Smooth muscle cell (in vitro differentiated cells): Measurements from ENCODE around the gene PRADC1. TPM values are rescaled to one million over a fixed set of nuclear protein-coding genes. Genes with fewer than 3 reads are reported as not detected.

Experiments used
- DNase-seq: peaks from one replicate; lab custom pipeline; 2025; ENCODE audit not compliant: unreplicated experiment; lab: John Stamatoyannopoulos, UW
- H2AFZ ChIP-seq: fragments of 200-600 bp; sonication (generic); 2 replicates; pipeline ENCODE4 v1.6.0; 2016; ENCODE audit warnings: antibody characterized with exemption, low read depth, mild to moderate bottlenecking
- H3F3A ChIP-seq: fragments of 200-600 bp; sonication (generic); 2 replicates; pipeline ENCODE4 v1.6.0; 2017; ENCODE audit warnings: antibody characterized with exemption, low read depth
- H3K27ac ChIP-seq: fragments of 200-600 bp; sonication (generic); 2 replicates; pipeline ENCODE4 v1.5.1; 2016; ENCODE audit warnings: low read depth, mild to moderate bottlenecking
- H3K27me3 ChIP-seq: fragments of 200-600 bp; sonication (generic); 2 replicates; pipeline ENCODE4 v1.6.1; 2016; ENCODE audit warnings: low read depth, mild to moderate bottlenecking
- H3K36me3 ChIP-seq: fragments of 200-600 bp; sonication (generic); 2 replicates; pipeline ENCODE4 v1.5.1; 2016; ENCODE audit warnings: low read depth
- H3K4me1 ChIP-seq: fragments of 200-600 bp; sonication (generic); 2 replicates; pipeline ENCODE4 v1.5.1; 2016; ENCODE audit warnings: low read depth
- H3K4me2 ChIP-seq: fragments of 200-600 bp; sonication (generic); 2 replicates; pipeline ENCODE4 v1.6.0; 2016; ENCODE audit warnings: mild to moderate bottlenecking
- H3K4me3 ChIP-seq: fragments of 200-600 bp; sonication (generic); 2 replicates; pipeline ENCODE4 v1.5.1; 2016; ENCODE audit warnings: mild to moderate bottlenecking
- H3K79me2 ChIP-seq: fragments of 200-600 bp; sonication (generic); 2 replicates; pipeline ENCODE4 v1.6.0; 2016; ENCODE audit warnings: low read depth, mild to moderate bottlenecking
- H3K9ac ChIP-seq: fragments of 200-600 bp; sonication (generic); 2 replicates; pipeline ENCODE4 v1.6.0; 2016; ENCODE audit warnings: low read depth
- H3K9me3 ChIP-seq: fragments of 200-600 bp; sonication (generic); replicated peaks from 2 replicates; pipeline ENCODE4 v1.5.1; 2016; ENCODE audit warnings: low read depth
- H4K20me1 ChIP-seq: fragments of 200-600 bp; sonication (generic); 2 replicates; pipeline ENCODE4 v1.6.0; 2016; ENCODE audit warnings: low read depth
- WGBS: methylation state at CpG from one replicate; pipeline ENCODE4 v1.1.7; 2016; ENCODE audit warnings: low lambda C conversion rate; 5-methylcytosine and 5-hydroxymethylcytosine counted together
- polyA plus RNA-seq: library from polyadenylated mRNA; unstranded; fragments of >200 nt; fragmentation: Nextera tagmentation; extraction: Ambion mirVana; gene quantifications from 2 replicates; pipeline ENCODE4 v1.2.1, GENCODE V29; 2016
- total RNA-seq: library from RNA; depleted of rRNA; stranded (reverse); fragments of >200 nt; gene quantifications from 2 replicates; pipeline ENCODE4 v1.2.3, GENCODE V29; 2014
- TF ChIP-seq, protein P1 (sequence below): fragments of 200-600 bp; sonication (generic); IDR thresholded peaks from 2 replicates; pipeline ENCODE4 v1.5.1; 2017; ENCODE audit warnings: borderline replicate concordance, mild to moderate bottlenecking, antibody characterized with exemption; ENCODE audit not compliant: insufficient read depth, poor library complexity, severe bottlenecking

PRADC1 gene
- total and polyA plus RNA-seq, 2 experiments from 2014 or later: 24.0 to 51.4 TPM

GRCh38 chr2:73267008-73267407, 34.0 kb upstream of the PRADC1 start:
- H3K4me3 ChIP-seq: no peak overlapping the region
- H3K27ac ChIP-seq: no peak overlapping the region
- over 99% methylated on average over 4 of the region's 4 CpGs for WGBS
- H3K27me3 ChIP-seq: peaks cover 47% of the 10 kb centered on the region
- no peak overlapping the region for H3K9ac ChIP-seq
- H4K20me1 ChIP-seq: peaks cover 16% of the 10 kb centered on the region
- no peaks in the 10 kb centered on the region for H3K36me3 ChIP-seq
- H3K4me1 ChIP-seq: peaks cover 12% of the 10 kb centered on the region
- no peaks in the 10 kb centered on the region for H3K79me2 ChIP-seq
- DNase-seq: no peak
- H3K9me3 ChIP-seq: no peaks in the 10 kb centered on the region
- no peak overlapping the region for H2AFZ ChIP-seq
- no peak overlapping the region for H3K4me2 ChIP-seq
- H3F3A ChIP-seq: no peaks in the 10 kb centered on the region
- TF ChIP-seq, protein P1, sequence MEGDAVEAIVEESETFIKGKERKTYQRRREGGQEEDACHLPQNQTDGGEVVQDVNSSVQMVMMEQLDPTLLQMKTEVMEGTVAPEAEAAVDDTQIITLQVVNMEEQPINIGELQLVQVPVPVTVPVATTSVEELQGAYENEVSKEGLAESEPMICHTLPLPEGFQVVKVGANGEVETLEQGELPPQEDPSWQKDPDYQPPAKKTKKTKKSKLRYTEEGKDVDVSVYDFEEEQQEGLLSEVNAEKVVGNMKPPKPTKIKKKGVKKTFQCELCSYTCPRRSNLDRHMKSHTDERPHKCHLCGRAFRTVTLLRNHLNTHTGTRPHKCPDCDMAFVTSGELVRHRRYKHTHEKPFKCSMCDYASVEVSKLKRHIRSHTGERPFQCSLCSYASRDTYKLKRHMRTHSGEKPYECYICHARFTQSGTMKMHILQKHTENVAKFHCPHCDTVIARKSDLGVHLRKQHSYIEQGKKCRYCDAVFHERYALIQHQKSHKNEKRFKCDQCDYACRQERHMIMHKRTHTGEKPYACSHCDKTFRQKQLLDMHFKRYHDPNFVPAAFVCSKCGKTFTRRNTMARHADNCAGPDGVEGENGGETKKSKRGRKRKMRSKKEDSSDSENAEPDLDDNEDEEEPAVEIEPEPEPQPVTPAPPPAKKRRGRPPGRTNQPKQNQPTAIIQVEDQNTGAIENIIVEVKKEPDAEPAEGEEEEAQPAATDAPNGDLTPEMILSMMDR: no peak

- no peaks in the 10 kb centered on the region for H3K36me3 ChIP-seq
- no peak for DNase-seq
- H3K9ac ChIP-seq: no peak overlapping the region
- H3K27me3 ChIP-seq: peaks cover 40% of the 10 kb centered on the region
- peaks cover 8% of the 10 kb centered on the region for H3K4me1 ChIP-seq
- no peaks in the 10 kb centered on the region for H3K79me2 ChIP-seq
- H3K4me2 ChIP-seq: no peak overlapping the region
- H2AFZ ChIP-seq: no peak overlapping the region
- H3K9me3 ChIP-seq: no peaks in the 10 kb centered on the region
- no peak overlapping the region for H3K27ac ChIP-seq
- no peak overlapping the region for H3K4me3 ChIP-seq
- TF ChIP-seq, protein P1: no peak
- H3F3A ChIP-seq: no peaks in the 10 kb centered on the region
- WGBS: 89% methylated on average over 20 of the region's 26 CpGs
- H4K20me1 ChIP-seq: peaks cover 16% of the 10 kb centered on the region
These were observed 33.2 kb upstream of the PRADC1 start for GRCh38 chr2:73266061-73266901.

DNA sequence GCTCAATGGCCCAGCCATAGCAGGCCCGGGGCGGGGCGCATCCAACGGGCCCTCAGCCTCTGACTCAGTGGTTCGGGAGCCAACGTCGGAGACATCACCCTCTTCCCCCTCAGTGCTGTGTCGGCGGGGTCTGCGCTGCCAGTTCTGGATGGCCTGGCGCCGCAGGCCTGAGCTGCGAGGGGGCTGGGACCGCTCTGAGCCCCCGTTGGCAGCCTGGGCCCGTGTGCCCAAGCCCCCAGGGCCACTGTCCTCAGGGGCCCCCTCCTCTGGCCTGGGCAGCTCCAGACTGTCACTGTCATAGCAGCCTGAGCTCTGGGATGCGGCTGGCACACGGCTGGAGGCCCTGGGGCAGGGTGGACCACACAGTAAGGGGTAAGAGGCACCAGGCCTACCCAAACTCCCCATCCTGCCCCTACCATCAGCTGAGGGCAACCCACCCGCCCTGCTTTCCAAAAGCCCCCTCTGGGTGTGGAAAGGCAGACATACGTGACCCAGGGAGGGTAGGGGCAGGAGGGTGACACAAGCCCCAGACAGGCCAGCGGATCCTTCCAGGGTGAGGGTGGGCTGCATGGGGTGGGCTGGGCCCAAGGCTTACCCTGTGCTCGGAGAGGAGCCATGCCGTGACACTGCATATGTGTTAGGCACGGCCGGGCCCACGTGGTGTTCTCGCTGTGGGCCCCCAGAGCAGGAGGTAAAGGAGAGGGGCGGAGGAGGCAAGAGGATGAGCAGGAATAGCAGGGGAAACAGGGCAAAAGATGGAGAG, 32.4 kb upstream of the PRADC1 start:
- no peaks in the 10 kb centered on the region for H3F3A ChIP-seq
- no peak for DNase-seq
- H3K4me1 ChIP-seq: peaks cover 8% of the 10 kb centered on the region
- no peak overlapping the region for H3K4me3 ChIP-seq
- no peak overlapping the region for H3K4me2 ChIP-seq
- peaks cover 32% of the 10 kb centered on the region for H3K27me3 ChIP-seq
- no peaks in the 10 kb centered on the region for H3K9me3 ChIP-seq
- WGBS: 95% methylated on average over 24 of the region's 28 CpGs
- H3K9ac ChIP-seq: no peak overlapping the region
- no peak overlapping the region for H2AFZ ChIP-seq
- no peaks in the 10 kb centered on the region for H3K79me2 ChIP-seq
- no peak overlapping the region for H3K27ac ChIP-seq
- TF ChIP-seq, protein P1: no peak
- peaks cover 16% of the 10 kb centered on the region for H4K20me1 ChIP-seq
- H3K36me3 ChIP-seq: no peaks in the 10 kb centered on the region
